Upper lobe of left lung (tissue), 4 donors: ENCODE data around the gene MARCHF3.

ENCODE experiments used
- EP300 ChIP-seq, 4 donors: sonication (generic); formaldehyde crosslinking; IDR thresholded peaks; one replicate each; pipeline ENCODE4 v1.5.1; 2017; ENCODE audit warnings: antibody characterized with exemption in 4 of 4, control low read depth in 2 of 4
- POLR2A ChIP-seq, 4 donors: fragments of 450-650 bp; IDR thresholded peaks; one replicate each; pipeline ENCODE4 v1.5.1; 2016 to 2017; ENCODE audit warnings: antibody characterized with exemption in 4 of 4, mild to moderate bottlenecking in 2 of 4
- POLR2AphosphoS5 ChIP-seq, 2 donors: sonication (generic); formaldehyde crosslinking; IDR thresholded peaks; one replicate each; pipeline ENCODE4 v1.5.1; 2017; ENCODE audit warnings: antibody characterized with exemption in 2 of 2
- TF ChIP-seq, protein P1 (sequence below), 6 experiments: fragments of 450-650 bp in 4 of 6; fragments of 200-600 bp in 2 of 6; sonication (generic) in 2 of 6; IDR thresholded peaks; one replicate each; pipeline ENCODE4 v1.5.1; 2016 to 2019; ENCODE audit warnings: antibody characterized with exemption in 6 of 6

DNA sequence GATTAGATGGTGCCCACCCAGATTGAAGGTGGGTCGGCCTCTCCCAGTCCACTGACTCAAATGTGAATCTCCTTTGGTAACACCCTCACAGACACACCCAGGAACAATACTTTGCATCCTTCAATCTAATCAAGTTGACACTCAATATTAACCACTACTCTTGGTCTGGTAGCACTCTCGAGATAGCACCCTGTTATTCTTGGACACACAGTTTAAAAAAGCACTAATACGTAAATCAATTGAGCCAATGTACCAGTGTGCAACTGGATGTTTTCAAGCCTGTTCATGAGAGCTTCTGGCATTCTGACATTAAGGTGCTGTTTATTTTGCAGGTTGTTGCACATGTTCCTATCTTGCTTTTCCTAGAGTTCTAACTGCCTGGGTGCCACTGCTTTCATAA is 35.3 kb downstream of the MARCHF3 start:
- TF ChIP-seq, protein P1, sequence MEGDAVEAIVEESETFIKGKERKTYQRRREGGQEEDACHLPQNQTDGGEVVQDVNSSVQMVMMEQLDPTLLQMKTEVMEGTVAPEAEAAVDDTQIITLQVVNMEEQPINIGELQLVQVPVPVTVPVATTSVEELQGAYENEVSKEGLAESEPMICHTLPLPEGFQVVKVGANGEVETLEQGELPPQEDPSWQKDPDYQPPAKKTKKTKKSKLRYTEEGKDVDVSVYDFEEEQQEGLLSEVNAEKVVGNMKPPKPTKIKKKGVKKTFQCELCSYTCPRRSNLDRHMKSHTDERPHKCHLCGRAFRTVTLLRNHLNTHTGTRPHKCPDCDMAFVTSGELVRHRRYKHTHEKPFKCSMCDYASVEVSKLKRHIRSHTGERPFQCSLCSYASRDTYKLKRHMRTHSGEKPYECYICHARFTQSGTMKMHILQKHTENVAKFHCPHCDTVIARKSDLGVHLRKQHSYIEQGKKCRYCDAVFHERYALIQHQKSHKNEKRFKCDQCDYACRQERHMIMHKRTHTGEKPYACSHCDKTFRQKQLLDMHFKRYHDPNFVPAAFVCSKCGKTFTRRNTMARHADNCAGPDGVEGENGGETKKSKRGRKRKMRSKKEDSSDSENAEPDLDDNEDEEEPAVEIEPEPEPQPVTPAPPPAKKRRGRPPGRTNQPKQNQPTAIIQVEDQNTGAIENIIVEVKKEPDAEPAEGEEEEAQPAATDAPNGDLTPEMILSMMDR (IDR thresholded peaks at IDR 0.05), result no peak
- TF ChIP-seq POLR2AphosphoS5 (IDR thresholded peaks at IDR 0.05) (no peak), POLR2A (IDR thresholded peaks at IDR 0.05) (no peak), EP300 (IDR thresholded peaks at IDR 0.05) (no peak)
